ENCODE measurements around the gene MYH7.

MYH7 gene

GRCh38 chr14:23414254-23414653 is 21.2 kb downstream of the MYH7 start:
- no peak for TF ChIP-seq CSDC2 (CRISPR knock-in tag; IDR thresholded peaks at IDR 0.05)
- no peak for TF ChIP-seq CREB5 (CRISPR knock-in tag; IDR thresholded peaks at IDR 0.05; ENCODE audit: low read depth)
- TF ChIP-seq ZNF70 (CRISPR knock-in tag; IDR thresholded peaks at IDR 0.05), result no peak
- no peak for TF ChIP-seq SNAI2 (CRISPR knock-in tag; IDR thresholded peaks at IDR 0.05)
- no peak for TF ChIP-seq TCF4 (CRISPR knock-in tag; IDR thresholded peaks at IDR 0.05; ENCODE audit: borderline replicate concordance)
- no peak for TF ChIP-seq PATZ1 (CRISPR knock-in tag; IDR thresholded peaks at IDR 0.05; ENCODE audit: borderline replicate concordance)
- TF ChIP-seq POU6F1 (CRISPR knock-in tag; IDR thresholded peaks at IDR 0.05; ENCODE audit: borderline replicate concordance, low read depth), result no peak
- TF ChIP-seq ESRRG (CRISPR knock-in tag; IDR thresholded peaks at IDR 0.05), result no peak
- TF ChIP-seq ZFP30 (CRISPR knock-in tag; IDR thresholded peaks at IDR 0.05), result no peak
- TF ChIP-seq OSR1 (CRISPR knock-in tag; IDR thresholded peaks at IDR 0.05), result no peak
- no peak for TF ChIP-seq CSRNP3 (CRISPR knock-in tag; IDR thresholded peaks at IDR 0.05)
- no peak for TF ChIP-seq PPARA (CRISPR knock-in tag; IDR thresholded peaks at IDR 0.05; ENCODE audit: borderline replicate concordance)
- TF ChIP-seq TSHZ2 (CRISPR knock-in tag; IDR thresholded peaks at IDR 0.05), result no peak
- no peak for TF ChIP-seq GLIS3 (CRISPR knock-in tag; IDR thresholded peaks at IDR 0.05)
- TF ChIP-seq ZC3H10 (CRISPR knock-in tag; IDR thresholded peaks at IDR 0.05), result no peak
- no peak for TF ChIP-seq TOX (CRISPR knock-in tag; IDR thresholded peaks at IDR 0.05; ENCODE audit: borderline replicate concordance)
- no peak for TF ChIP-seq ARNTL (CRISPR knock-in tag; IDR thresholded peaks at IDR 0.05; ENCODE audit: borderline replicate concordance, low read depth)
- no peak for TF ChIP-seq ISL1 (CRISPR knock-in tag; IDR thresholded peaks at IDR 0.05)
- no peak for TF ChIP-seq ZNF8 (CRISPR knock-in tag; IDR thresholded peaks at IDR 0.05)
- TF ChIP-seq ZNF565 (CRISPR knock-in tag; conservative IDR thresholded peaks at IDR 0.05; ENCODE audit: low read depth), result no peak
- no peak for ATAC-seq

GRCh38 chr14:23413681-23414080 is 21.8 kb downstream of the MYH7 start:
- no peak for ATAC-seq
- no peak for TF ChIP-seq ZNF565 (CRISPR knock-in tag; conservative IDR thresholded peaks at IDR 0.05; ENCODE audit: low read depth)
- no peak for TF ChIP-seq ZFP3 (CRISPR knock-in tag; IDR thresholded peaks at IDR 0.05)
- TF ChIP-seq ESRRG (CRISPR knock-in tag; IDR thresholded peaks at IDR 0.05), result no peak
- no peak for TF ChIP-seq CREB5 (CRISPR knock-in tag; IDR thresholded peaks at IDR 0.05; ENCODE audit: low read depth)
- TF ChIP-seq PATZ1 (CRISPR knock-in tag; IDR thresholded peaks at IDR 0.05; ENCODE audit: borderline replicate concordance), result no peak
- no peak for TF ChIP-seq ARNTL (CRISPR knock-in tag; IDR thresholded peaks at IDR 0.05; ENCODE audit: borderline replicate concordance, low read depth)
- no peak for TF ChIP-seq ZNF8 (CRISPR knock-in tag; IDR thresholded peaks at IDR 0.05)
- TF ChIP-seq SNAI2 (CRISPR knock-in tag; IDR thresholded peaks at IDR 0.05), result no peak
- no peak for TF ChIP-seq ISL1 (CRISPR knock-in tag; IDR thresholded peaks at IDR 0.05)
- TF ChIP-seq OSR1 (CRISPR knock-in tag; IDR thresholded peaks at IDR 0.05), result no peak
- TF ChIP-seq TOX (CRISPR knock-in tag; IDR thresholded peaks at IDR 0.05; ENCODE audit: borderline replicate concordance), result no peak
- TF ChIP-seq CSDC2 (CRISPR knock-in tag; IDR thresholded peaks at IDR 0.05), result no peak
- no peak for TF ChIP-seq ZFP30 (CRISPR knock-in tag; IDR thresholded peaks at IDR 0.05)
- TF ChIP-seq CSRNP3 (CRISPR knock-in tag; IDR thresholded peaks at IDR 0.05), result no peak
- no peak for TF ChIP-seq PPARA (CRISPR knock-in tag; IDR thresholded peaks at IDR 0.05; ENCODE audit: borderline replicate concordance)
- no peak for TF ChIP-seq RARB (CRISPR knock-in tag; IDR thresholded peaks at IDR 0.05)
- TF ChIP-seq GLIS3 (CRISPR knock-in tag; IDR thresholded peaks at IDR 0.05), result no peak
